Measurements from ENCODE around the gene WDR59. TPM values are rescaled to one million over a fixed set of nuclear protein-coding genes. Genes with fewer than 3 reads are reported as not detected.
A peak's percentile ranks its signal among the peaks of the same experiment; 100 is the strongest.
"Not testable (repeated sequence)": the region's sequence is repeated elsewhere in the genome, so short reads cannot be mapped to it uniquely, and the experiment has no call there.

WDR59 gene
- 21.7 and 22.4 TPM in 2 replicates for total RNA-seq (ENCODE audit: low replicate concordance)

GRCh38 chr16:74984529-74985296, at the start of gene WDR59:
Gene WDR59 (minus strand): TSS chr16:74985123. CDS start chr16:74985017, 106 bp downstream.
- H3K4me3 ChIP-seq (ENCODE audit: low read depth, low read length), result peak within 1 kb of the TSS; percentile 98
- no peak for TF ChIP-seq CTCF (IDR thresholded peaks at IDR 0.05; ENCODE audit: insufficient read depth, low read length)
- DNase-seq (ENCODE audit: low read depth), result peak; percentile 98

- DNase-seq (ENCODE audit: low read depth), result no peak
- H3K4me3 ChIP-seq (ENCODE audit: low read depth, low read length), result no peak overlapping the region
- no peak for TF ChIP-seq CTCF (IDR thresholded peaks at IDR 0.05; ENCODE audit: insufficient read depth, low read length)
Measured at GRCh38 chr16:75032655-75033054, 47.7 kb upstream of the WDR59 start.

- H3K4me3 ChIP-seq (ENCODE audit: low read depth, low read length), result no peak overlapping the region
- DNase-seq (ENCODE audit: low read depth), result peak; percentile 38
- TF ChIP-seq CTCF (IDR thresholded peaks at IDR 0.05; ENCODE audit: insufficient read depth, low read length), result no peak
Measured at GRCh38 chr16:75029854-75030253, 44.9 kb upstream of the WDR59 start.

GRCh38 chr16:75028544-75029135, 43.7 kb upstream of the WDR59 start:
- no peak for TF ChIP-seq CTCF (IDR thresholded peaks at IDR 0.05; ENCODE audit: insufficient read depth, low read length)
- no peak for DNase-seq (ENCODE audit: low read depth)
- no peak overlapping the region for H3K4me3 ChIP-seq (ENCODE audit: low read depth, low read length)

- no peak for DNase-seq (ENCODE audit: low read depth)
- TF ChIP-seq CTCF (IDR thresholded peaks at IDR 0.05; ENCODE audit: insufficient read depth, low read length), result no peak
- no peak overlapping the region for H3K4me3 ChIP-seq (ENCODE audit: low read depth, low read length)
Measured at GRCh38 chr16:75027520-75028300, 42.8 kb upstream of the WDR59 start.

- no peak overlapping the region for H3K4me3 ChIP-seq (ENCODE audit: low read depth, low read length)
- TF ChIP-seq CTCF (IDR thresholded peaks at IDR 0.05; ENCODE audit: insufficient read depth, low read length), result no peak
- DNase-seq (ENCODE audit: low read depth), result peak; percentile 32
Measured at GRCh38 chr16:75026892-75027391, 42.0 kb upstream of the WDR59 start.

- DNase-seq (ENCODE audit: low read depth), result peak; percentile 96
- H3K4me3 ChIP-seq (ENCODE audit: low read depth, low read length), result not testable (repeated sequence)
Measured at GRCh38 chr16:75026239-75026891, 41.4 kb upstream of the WDR59 start.

Measured in fibroblast of the aortic adventitia (primary cell).